Activated CD4-positive, alpha-beta T cell treated with anti-CD3 and anti-CD28 coated beads for 4 hours (primary cell): ENCODE measurements around the gene ARHGAP28.
"Not testable (repeated sequence)": the region's sequence is repeated elsewhere in the genome, so short reads cannot be mapped to it uniquely, and the experiment has no call there.

Source experiments
- DNase-seq, 2 donors: peaks; one replicate each; pipeline ENCODE4 v3.0.0-alpha.2; 2020

The ARHGAP28 gene

DNA sequence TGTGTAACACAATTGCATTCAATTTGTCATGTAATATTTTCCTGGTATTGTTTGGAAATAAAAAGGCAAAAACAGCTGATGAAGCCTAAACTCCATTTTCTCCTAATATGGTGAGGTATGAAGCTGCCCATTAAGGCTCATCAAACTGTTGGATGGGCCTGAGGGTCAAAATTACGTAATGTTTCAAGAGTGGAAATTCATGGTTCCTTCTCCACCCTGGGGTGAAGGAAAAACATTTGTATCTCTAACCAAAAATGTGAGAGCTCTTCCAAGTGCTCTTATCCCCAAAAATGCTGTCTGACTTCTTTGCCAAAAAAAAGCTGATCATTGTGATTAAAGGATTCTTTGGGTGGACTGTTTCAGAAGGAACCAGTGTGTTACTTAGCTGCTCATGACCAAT lies 91.8 kb downstream of the ARHGAP28 start:
- no peak for DNase-seq

DNA sequence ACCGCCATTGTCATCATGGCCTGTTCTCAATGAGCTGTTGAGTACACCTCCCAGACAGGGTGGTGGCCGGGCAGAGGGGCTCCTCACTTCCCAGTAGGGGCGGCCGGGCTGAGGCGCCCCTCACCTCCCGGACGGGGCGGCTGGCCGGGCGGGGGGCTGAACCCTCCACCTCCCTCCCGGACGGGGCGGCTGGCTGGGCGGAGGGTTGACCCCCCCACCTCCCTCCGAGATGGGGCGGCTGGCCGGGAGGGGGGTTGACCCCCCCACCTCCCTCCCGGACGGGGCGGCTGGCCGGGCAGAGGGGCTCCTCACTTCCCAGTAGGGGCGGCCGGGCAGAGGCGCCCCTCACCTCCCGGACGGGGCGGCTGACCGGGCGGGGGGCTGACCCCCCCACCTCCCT lies 97.6 kb downstream of the ARHGAP28 start:
- DNase-seq = not testable (repeated sequence)

DNA sequence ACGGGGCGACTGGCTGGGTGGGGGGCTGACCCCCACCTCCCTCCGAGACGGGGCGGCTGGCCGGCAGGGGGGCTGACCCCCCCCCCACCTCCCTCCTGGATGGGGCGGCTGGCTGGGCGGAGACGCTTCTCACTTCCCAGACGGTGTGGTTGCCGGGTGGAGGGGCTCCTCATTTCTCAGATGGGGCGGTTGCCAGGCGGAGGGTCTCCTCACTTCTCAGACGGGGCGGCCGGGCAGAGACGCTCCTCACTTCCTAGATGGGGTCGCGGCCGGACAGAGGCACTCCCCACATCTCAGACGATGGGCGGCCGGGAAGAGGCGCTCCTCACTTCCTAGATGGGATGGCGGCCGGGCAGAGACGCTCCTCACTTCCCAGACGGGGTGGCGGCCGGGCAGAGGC lies 98.0 kb downstream of the ARHGAP28 start:
- not testable (repeated sequence) for DNase-seq

- no peak for DNase-seq
Measured at GRCh38 chr18:6830916-6831315, 101.4 kb downstream of the ARHGAP28 start.

DNA sequence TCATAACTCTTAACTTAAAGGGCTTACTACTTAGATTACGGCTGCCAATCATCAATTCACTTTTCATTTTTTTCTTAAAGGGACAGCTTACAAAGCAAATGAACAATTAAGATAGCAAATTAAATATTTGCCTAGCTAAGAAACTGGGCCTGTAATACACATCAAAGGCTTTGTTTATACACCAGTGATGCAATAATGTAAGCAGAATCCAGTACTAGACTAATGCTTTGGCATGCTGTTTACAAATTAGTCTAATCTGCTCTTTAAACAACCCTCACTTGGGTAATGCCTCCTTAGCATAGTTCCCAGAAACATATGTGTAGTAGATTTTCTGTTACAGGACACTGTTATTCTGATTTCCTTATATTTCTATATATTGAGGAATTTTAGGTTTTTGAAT lies 105.8 kb downstream of the ARHGAP28 start:
- no peak for DNase-seq

- DNase-seq = no peak
Measured at GRCh38 chr18:6836331-6836730, 106.8 kb downstream of the ARHGAP28 start.

DNA sequence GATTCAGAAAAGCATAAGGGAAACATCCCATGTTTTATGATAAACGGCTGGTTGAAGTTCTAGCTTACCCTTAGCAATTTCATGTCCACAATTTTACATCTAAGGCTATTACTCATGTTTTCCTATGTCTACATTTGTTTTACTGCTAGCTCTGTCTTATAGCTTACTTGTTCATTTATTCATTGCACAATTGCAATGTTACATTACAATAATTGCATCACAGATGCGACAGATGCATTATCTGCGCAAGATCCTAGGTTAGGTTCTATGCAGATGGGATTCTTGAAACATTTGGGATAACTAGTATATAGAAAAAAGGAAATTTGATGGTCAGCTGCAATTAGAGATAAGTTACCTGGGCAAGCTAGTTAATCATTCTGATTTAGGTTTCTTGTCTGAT lies 108.4 kb downstream of the ARHGAP28 start:
- DNase-seq = no peak

- no peak for DNase-seq
Measured at GRCh38 chr18:6842081-6842480, 112.6 kb downstream of the ARHGAP28 start.

DNA sequence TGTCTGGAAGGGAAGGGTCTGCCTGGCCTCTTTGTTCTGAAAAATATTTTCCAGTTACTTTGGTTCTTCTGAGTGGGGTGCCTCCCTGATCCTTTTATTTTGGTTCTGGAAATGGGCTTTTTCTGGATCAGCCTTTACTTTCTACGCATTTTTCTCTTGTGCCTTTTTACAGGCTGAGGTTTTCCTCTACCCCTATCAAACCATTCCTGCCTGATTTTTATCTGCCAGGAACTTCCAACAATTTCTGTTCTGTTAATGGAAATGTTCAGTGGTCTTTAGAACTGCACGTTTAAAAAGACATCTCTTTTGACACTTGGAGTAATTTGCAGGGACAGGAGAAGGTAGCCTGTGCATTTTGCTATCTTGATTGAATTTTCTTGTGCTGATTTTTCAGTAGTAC lies 113.8 kb downstream of the ARHGAP28 start:
- DNase-seq = no peak

DNA sequence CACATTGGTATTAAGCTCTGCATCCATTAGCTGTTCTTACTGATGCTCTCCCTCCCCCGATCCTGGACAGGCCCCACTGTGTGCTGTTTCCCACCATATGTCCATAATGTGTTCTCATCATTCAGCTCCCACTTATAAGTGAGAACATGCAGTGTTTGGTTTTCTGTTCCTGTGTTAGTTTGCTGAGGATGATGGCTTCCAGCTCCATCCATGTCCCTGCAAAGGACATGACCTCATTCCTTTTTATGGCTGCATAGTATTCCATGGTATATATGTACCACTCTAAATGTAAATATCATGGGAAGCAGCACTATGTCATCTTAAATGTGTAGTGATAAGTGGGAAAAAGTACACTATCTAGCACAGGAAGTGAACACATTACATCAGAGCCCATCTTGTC lies 116.0 kb downstream of the ARHGAP28 start:
- DNase-seq = not testable (repeated sequence)

DNA sequence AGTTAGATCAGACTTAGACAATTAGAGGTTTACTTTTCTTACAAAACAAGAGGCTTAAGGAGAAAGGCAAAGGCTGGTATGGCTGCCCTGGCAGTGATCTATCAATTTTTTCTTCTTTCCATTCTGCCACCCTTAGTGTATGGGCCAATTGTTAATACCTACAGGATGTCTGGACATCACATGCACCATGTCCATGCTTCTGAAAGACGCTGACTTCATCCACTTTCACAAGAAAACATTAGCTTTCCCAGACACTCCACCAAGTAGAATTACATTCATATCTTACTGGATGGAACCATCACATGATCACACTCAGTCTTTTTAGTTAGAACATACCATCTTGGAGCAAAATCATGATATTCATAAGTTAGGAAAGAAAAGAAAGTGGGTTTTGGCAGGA lies 120.9 kb downstream of the ARHGAP28 start:
- no peak for DNase-seq

DNA sequence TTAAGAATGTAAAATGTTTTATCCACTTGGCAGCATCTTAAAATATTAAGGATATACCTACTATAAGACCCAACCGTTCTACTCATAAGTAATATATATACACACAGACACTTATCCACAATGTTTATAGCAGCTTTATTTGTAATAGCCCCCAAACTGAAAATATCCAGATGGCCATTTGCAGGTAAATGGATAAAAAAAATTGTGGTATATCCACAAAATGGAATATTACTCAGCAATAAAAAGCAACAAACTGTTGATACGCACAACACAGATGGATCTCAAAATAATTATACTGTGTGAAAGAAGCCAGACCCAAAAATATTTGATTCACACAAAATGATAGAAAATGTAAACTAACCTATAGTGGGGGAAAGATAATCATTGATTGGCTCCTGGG lies 122.0 kb downstream of the ARHGAP28 start:
- no peak for DNase-seq

GRCh38 chr18:6854811-6855210 lies 125.3 kb downstream of the ARHGAP28 start:
- no peak for DNase-seq

GRCh38 chr18:6855767-6856166 lies 126.3 kb downstream of the ARHGAP28 start:
- no peak for DNase-seq

GRCh38 chr18:6857300-6857699 lies 127.8 kb downstream of the ARHGAP28 start:
- no peak for DNase-seq

GRCh38 chr18:6859676-6860422 lies 130.3 kb downstream of the ARHGAP28 start:
- no peak for DNase-seq

GRCh38 chr18:6860804-6861448 lies 131.4 kb downstream of the ARHGAP28 start:
- DNase-seq = no peak

GRCh38 chr18:6865251-6865650 lies 135.7 kb downstream of the ARHGAP28 start:
- no peak for DNase-seq

DNA sequence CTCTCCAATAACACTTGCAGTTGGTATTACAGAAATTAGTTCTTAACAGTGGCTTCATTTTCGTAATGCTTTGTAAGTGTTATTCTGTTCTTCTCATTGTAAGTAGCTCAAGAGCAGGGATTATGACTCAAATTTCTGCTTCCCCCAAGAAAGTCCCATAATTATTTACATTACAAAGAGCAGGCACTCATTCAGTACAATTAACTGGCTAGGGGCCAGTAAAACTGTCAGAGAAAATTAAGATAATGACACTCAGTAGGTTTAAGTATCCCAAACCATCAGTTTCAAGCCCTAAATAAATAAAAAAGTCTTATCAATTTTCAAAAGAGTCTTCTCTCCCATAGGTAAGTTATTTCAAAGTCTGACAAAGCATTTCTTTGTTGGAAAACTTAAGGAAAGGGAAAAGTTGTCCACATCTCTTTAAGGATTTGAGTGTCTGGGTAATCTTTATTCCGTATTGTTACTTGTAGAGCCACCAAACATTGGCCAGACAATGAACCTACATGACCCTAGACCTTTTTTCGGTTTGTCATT lies 137.1 kb downstream of the ARHGAP28 start:
- no peak for DNase-seq

GRCh38 chr18:6868033-6868432 lies 138.5 kb downstream of the ARHGAP28 start:
- no peak for DNase-seq

DNA sequence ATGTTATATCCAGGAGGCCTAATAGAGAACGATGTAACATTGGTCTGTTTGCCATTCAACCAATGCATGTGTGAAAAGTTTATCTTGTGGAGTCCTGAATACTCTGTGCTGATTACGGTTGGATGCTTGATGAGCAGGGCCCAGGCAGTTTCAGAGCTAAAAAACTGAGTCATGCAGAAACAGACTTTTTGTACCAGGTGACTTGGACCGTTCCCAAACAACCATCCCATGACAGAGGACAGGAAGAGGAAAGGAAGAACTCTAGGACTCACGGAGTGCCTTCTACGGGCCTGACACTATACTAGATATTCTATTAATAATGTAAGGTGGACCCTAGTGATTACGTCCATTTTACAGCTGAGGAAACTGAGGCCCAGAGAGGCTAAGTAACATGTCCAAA lies 142.1 kb downstream of the ARHGAP28 start:
- no peak for DNase-seq

DNA sequence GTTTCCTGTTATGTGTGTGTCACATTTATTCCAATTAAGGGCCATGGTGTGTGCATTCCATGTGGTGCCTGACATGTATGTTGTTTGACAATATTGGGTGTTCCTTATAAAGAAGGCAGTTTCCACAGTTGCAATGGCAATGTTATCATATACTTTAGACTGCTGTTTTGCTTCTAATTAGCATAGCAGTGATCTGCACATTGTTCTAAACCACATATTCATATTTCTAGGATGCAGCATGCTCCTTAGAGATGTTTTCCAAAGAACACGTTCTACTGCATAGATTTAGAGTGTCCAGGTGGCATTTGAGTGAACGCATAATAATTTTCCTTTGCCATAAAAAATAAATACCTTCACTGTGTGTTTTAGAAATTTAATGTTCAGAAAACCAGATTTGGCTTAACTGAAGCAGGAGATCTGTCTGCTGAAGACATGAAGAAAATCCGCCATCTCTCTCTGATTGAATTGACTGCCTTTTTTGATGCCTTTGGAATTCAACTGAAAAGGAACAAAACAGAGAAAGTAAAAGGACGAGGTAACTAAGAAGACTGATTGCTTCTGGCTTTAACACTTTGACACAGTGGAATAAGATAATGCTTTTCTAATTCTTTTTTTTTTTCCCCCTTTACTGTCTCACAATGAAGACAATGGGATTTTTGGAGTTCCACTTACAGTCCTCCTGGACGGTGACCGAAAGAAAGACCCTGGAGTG lies 143.7 kb downstream of the ARHGAP28 start:
- DNase-seq = no peak

- no peak for DNase-seq
Measured at GRCh38 chr18:6874315-6874714, 144.8 kb downstream of the ARHGAP28 start.

DNA sequence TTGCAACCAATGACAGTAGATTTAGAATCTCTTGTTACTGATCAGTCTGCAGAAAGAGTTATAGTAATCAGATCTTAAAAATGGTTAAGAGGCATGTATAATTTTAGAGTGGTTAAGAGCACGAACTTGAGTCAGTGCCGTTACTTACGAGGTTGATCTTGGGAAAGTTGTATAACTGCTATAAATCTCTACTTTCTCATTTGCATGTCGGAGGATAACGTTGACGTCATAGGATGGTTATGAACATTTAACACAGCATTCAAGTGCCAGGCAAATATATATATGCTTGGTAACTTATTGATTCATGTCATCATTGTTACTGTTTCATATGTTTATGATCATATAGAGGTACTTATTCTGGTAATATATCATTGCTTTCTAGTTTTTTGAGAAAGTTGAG lies 146.2 kb downstream of the ARHGAP28 start:
- DNase-seq = no peak
